H9 (cell line): Measurements from ENCODE around the gene AGGF1. TPM values are rescaled to one million over a fixed set of nuclear protein-coding genes. Genes with fewer than 3 reads are reported as not detected.

Source experiments
- DNase-seq: peaks from one replicate; pipeline ENCODE4 v3.0.0-alpha.2; 2017
- H2AFZ ChIP-seq: one replicate; pipeline ENCODE4 v1.6.1; 2013; ENCODE audit warnings: mild to moderate bottlenecking, low read length, control low read depth, moderate library complexity
- H2AK5ac ChIP-seq: 2 replicates; pipeline ENCODE4 v1.6.1; 2013; ENCODE audit warnings: low read length, control low read depth, mixed read lengths; ENCODE audit not compliant: insufficient read length
- H2BK120ac ChIP-seq: one replicate; pipeline ENCODE4 v1.6.1; 2013; ENCODE audit warnings: low read depth, mild to moderate bottlenecking, low read length, control low read depth, inconsistent platforms; ENCODE audit not compliant: poor library complexity, severe bottlenecking
- H2BK12ac ChIP-seq: 2 replicates; pipeline ENCODE4 v1.6.1; 2013; ENCODE audit warnings: low read length, control low read depth, mixed read lengths, low read depth; ENCODE audit not compliant: insufficient read length
- H2BK15ac ChIP-seq: 2 replicates; pipeline ENCODE4 v1.6.1; 2013; ENCODE audit warnings: low read depth, low read length, control low read depth
- H2BK20ac ChIP-seq: one replicate; pipeline ENCODE4 v1.6.1; 2013; ENCODE audit warnings: low read depth, mild to moderate bottlenecking, low read length, control low read depth, inconsistent platforms; ENCODE audit not compliant: poor library complexity, severe bottlenecking
- H2BK5ac ChIP-seq: 2 replicates; pipeline ENCODE4 v1.6.1; 2013; ENCODE audit warnings: low read length, control low read depth, mixed read lengths; ENCODE audit not compliant: insufficient read length
- H3K14ac ChIP-seq: 2 replicates; pipeline ENCODE4 v1.6.1; 2013; ENCODE audit warnings: low read length, control low read depth; ENCODE audit not compliant: insufficient read depth
- H3K18ac ChIP-seq: 2 replicates; pipeline ENCODE4 v1.6.1; 2013; ENCODE audit warnings: low read depth, mild to moderate bottlenecking, mixed read lengths, low read length, control low read depth; ENCODE audit not compliant: insufficient read length
- H3K23ac ChIP-seq: 2 replicates; pipeline ENCODE4 v1.6.1; 2013; ENCODE audit warnings: low read length, control low read depth, mixed read lengths, low read depth; ENCODE audit not compliant: insufficient read length
- H3K23me2 ChIP-seq: 2 replicates; pipeline ENCODE4 v1.6.1; 2013; ENCODE audit warnings: low read depth, mild to moderate bottlenecking, mixed read lengths, low read length, control low read depth; ENCODE audit not compliant: insufficient read length, poor library complexity, severe bottlenecking
- H3K27ac ChIP-seq: 2 replicates; pipeline ENCODE4 v1.5.1; 2013; ENCODE audit warnings: low read length, control low read depth, mixed read lengths, low read depth; ENCODE audit not compliant: insufficient read length
- H3K27me3 ChIP-seq: 2 replicates; pipeline ENCODE4 v1.6.1; 2013; ENCODE audit warnings: low read length, control low read depth, inconsistent platforms; ENCODE audit not compliant: insufficient read depth
- H3K4ac ChIP-seq: 2 replicates; pipeline ENCODE4 v1.6.1; 2013; ENCODE audit warnings: low read depth, mild to moderate bottlenecking, control low read depth, inconsistent platforms, low read length, moderate library complexity
- H3K4me1 ChIP-seq: 2 replicates; pipeline ENCODE4 v1.6.1; 2013; ENCODE audit warnings: low read length, control low read depth, inconsistent platforms; ENCODE audit not compliant: insufficient read depth
- H3K4me2 ChIP-seq: 2 replicates; pipeline ENCODE4 v1.6.1; 2013; ENCODE audit warnings: low read length, control low read depth, mixed read lengths; ENCODE audit not compliant: insufficient read length, insufficient read depth
- H3K56ac ChIP-seq: 2 replicates; pipeline ENCODE4 v1.6.1; 2013; ENCODE audit warnings: low read depth, mild to moderate bottlenecking, mixed read lengths, low read length, control low read depth; ENCODE audit not compliant: insufficient read length
- H3K79me1 ChIP-seq: 2 replicates; pipeline ENCODE4 v1.6.1; 2013; ENCODE audit warnings: low read depth, mild to moderate bottlenecking, moderate library complexity, low read length, control low read depth, inconsistent platforms; ENCODE audit not compliant: insufficient read depth, poor library complexity, severe bottlenecking
- H3K79me2 ChIP-seq: 2 replicates; pipeline ENCODE4 v1.6.1; 2013; ENCODE audit warnings: low read length, control low read depth, inconsistent platforms; ENCODE audit not compliant: insufficient read depth
- H3K9ac ChIP-seq: 2 replicates; pipeline ENCODE4 v1.6.1; 2013; ENCODE audit warnings: low read length, control low read depth, mixed read lengths; ENCODE audit not compliant: insufficient read length; ENCODE audit errors: extremely low read depth
- H3K9me3 ChIP-seq: one replicate; pipeline ENCODE4 v1.6.1; 2013; ENCODE audit warnings: low read depth, low read length, inconsistent platforms; ENCODE audit not compliant: control insufficient read depth
- H3T11ph ChIP-seq: one replicate; pipeline ENCODE4 v1.6.1; 2013; ENCODE audit warnings: mild to moderate bottlenecking, low read length, control low read depth, inconsistent platforms
- H4K20me1 ChIP-seq: one replicate; pipeline ENCODE4 v1.6.1; 2013; ENCODE audit not compliant: control insufficient read depth, insufficient read length, insufficient read depth
- H4K5ac ChIP-seq: 2 replicates; pipeline ENCODE4 v1.6.1; 2013; ENCODE audit warnings: low read depth, mild to moderate bottlenecking, mixed read lengths, low read length, control low read depth; ENCODE audit not compliant: insufficient read length
- H4K8ac ChIP-seq: replicated peaks from 2 replicates; pipeline ENCODE4 v1.6.1; 2013; ENCODE audit warnings: low read length, control low read depth, mixed read lengths, low read depth; ENCODE audit not compliant: insufficient read length
- H4K91ac ChIP-seq: 2 replicates; pipeline ENCODE4 v1.6.1; 2013; ENCODE audit warnings: low read depth, mild to moderate bottlenecking, moderate library complexity, mixed read lengths, low read length, control low read depth; ENCODE audit not compliant: insufficient read length
- H3K27ac Mint-ChIP-seq, 3 experiments: 2 replicates in 2 of 3; 3 replicates in 1 of 3; pipeline ENCODE4 v1.8.0; 2020 to 2021; ENCODE audit warnings: mixed read lengths in 3 of 3, mild to moderate bottlenecking in 1 of 3, moderate library complexity in 1 of 3
- H3K27me3 Mint-ChIP-seq: 2 replicates; pipeline ENCODE4 v1.8.0; 2021; ENCODE audit warnings: low read depth, mild to moderate bottlenecking, moderate library complexity, mixed read lengths
- H3K36me3 Mint-ChIP-seq, 3 experiments: 2 replicates in 2 of 3; 3 replicates in 1 of 3; pipeline ENCODE4 v1.8.0; 2020 to 2021; ENCODE audit warnings: low read depth in 3 of 3, mixed read lengths in 3 of 3; ENCODE audit not compliant: insufficient read depth in 1 of 3
- H3K4me1 Mint-ChIP-seq, 2 experiments: 2 replicates each; pipeline ENCODE4 v1.8.0; 2020; ENCODE audit warnings: mixed read lengths in 2 of 2
- H3K4me3 Mint-ChIP-seq, 2 experiments: 2 replicates in 1 of 2; 3 replicates in 1 of 2; pipeline ENCODE4 v1.8.0; 2020 to 2021; ENCODE audit warnings: mild to moderate bottlenecking in 2 of 2, mixed read lengths in 2 of 2, moderate library complexity in 1 of 2
- H3K9me3 Mint-ChIP-seq, 2 experiments: 2 replicates in 1 of 2; 3 replicates in 1 of 2; pipeline ENCODE4 v1.8.0; 2020; ENCODE audit warnings: mild to moderate bottlenecking in 2 of 2, mixed read lengths in 2 of 2, moderate library complexity in 1 of 2
- CTCF ChIP-seq: fragments of 200-600 bp; sonication (generic); conservative IDR thresholded peaks from 3 replicates; pipeline ENCODE4 v1.8.0; 2021; ENCODE audit warnings: antibody characterized with exemption, mild to moderate bottlenecking
- WGBS: extraction: QIAGEN DNeasy Blood & Tissue Kit; methylation state at CpG from one replicate; pipeline ENCODE4 v1.1.7; 2013; ENCODE audit warnings: missing lambda C conversion rate, low lambda C conversion rate, mixed read lengths; ENCODE audit not compliant: insufficient read length; ENCODE audit errors: extremely low coverage; 5-methylcytosine and 5-hydroxymethylcytosine counted together
- total RNA-seq: library from RNA; stranded (reverse); gene quantifications from 2 replicates; pipeline ENCODE4 v1.2.1, GENCODE V29; 2021

The AGGF1 gene
- total RNA-seq, 1 experiment from 2014 or later, result 13.6 TPM

GRCh38 chr5:77035950-77036349, 5.7 kb downstream of the AGGF1 start:
- no peak overlapping the region for H3K9ac ChIP-seq
- no peak overlapping the region for H2AK5ac ChIP-seq
- no peak overlapping the region for H3K27ac Mint-ChIP-seq

More at GRCh38 chr5:77035950-77036349, 5.7 kb downstream of the AGGF1 start:
- H4K5ac ChIP-seq, result no peak overlapping the region
- H4K8ac ChIP-seq, result no peak overlapping the region
- H4K20me1 ChIP-seq, result no peaks in the 10 kb centered on the region
- H4K91ac ChIP-seq, result no peak overlapping the region
- no peak overlapping the region for H3K27ac ChIP-seq
- H2BK15ac ChIP-seq, result no peak overlapping the region
- no peak for DNase-seq
- H3K14ac ChIP-seq, result no peak overlapping the region
- H3K27me3 ChIP-seq, result no peaks in the 10 kb centered on the region
- no peak overlapping the region for H3K4me2 ChIP-seq
- H2BK12ac ChIP-seq, result no peak overlapping the region
- Mint-ChIP-seq H3K36me3 (peaks cover 23 to 39% (median 36%) of the 10 kb centered on the region in 3 experiments), H3K9me3 (peaks cover 2 to 4% of the 10 kb centered on the region in 2 experiments; a peak in 4 of 5 replicates), H3K4me1 (peaks cover 5 to 8% of the 10 kb centered on the region in 2 experiments; a peak in 3 of 4 replicates), H3K4me3 (no peak overlapping the region), H3K27me3 (0 out of 2 replicates have a peak, but pooled peaks cover 3% of the 10 kb centered on the region)
- peaks cover 2% of the 10 kb centered on the region for H3K23me2 ChIP-seq
- no peak overlapping the region for H2BK5ac ChIP-seq
- no peak for TF ChIP-seq CTCF
- WGBS, result no CpG with 5 or more reads among the region's 1 CpG
- no peak overlapping the region for H2BK20ac ChIP-seq
- H2AFZ ChIP-seq, result no peak overlapping the region
- H3K79me1 ChIP-seq, result no peaks in the 10 kb centered on the region
- H3K4me1 ChIP-seq, result no peaks in the 10 kb centered on the region
- no peak overlapping the region for H3K56ac ChIP-seq
- H3K18ac ChIP-seq, result no peak overlapping the region
- H3K4ac ChIP-seq, result no peak overlapping the region
- no peak overlapping the region for H3T11ph ChIP-seq
- no peak overlapping the region for H3K23ac ChIP-seq
- no peaks in the 10 kb centered on the region for H3K79me2 ChIP-seq
- H2BK120ac ChIP-seq, result no peak overlapping the region
- H3K9me3 ChIP-seq, result no peaks in the 10 kb centered on the region
